CD4-positive, alpha-beta T cell treated with Interleukin-1 beta for 1 hour (primary cell): ENCODE results near the gene SMAP1.

Source experiments
- DNase-seq, 2 donors: peaks; one replicate each; pipeline ENCODE4 v3.0.0-alpha.2; 2020 to 2022

Gene SMAP1

GRCh38 chr6:70844301-70844700, 176.6 kb downstream of the SMAP1 start:
- DNase-seq = no peak

GRCh38 chr6:70846207-70846835, 178.6 kb downstream of the SMAP1 start:
- no peak for DNase-seq

GRCh38 chr6:70847106-70848084, 179.7 kb downstream of the SMAP1 start:
- no peak for DNase-seq

DNA sequence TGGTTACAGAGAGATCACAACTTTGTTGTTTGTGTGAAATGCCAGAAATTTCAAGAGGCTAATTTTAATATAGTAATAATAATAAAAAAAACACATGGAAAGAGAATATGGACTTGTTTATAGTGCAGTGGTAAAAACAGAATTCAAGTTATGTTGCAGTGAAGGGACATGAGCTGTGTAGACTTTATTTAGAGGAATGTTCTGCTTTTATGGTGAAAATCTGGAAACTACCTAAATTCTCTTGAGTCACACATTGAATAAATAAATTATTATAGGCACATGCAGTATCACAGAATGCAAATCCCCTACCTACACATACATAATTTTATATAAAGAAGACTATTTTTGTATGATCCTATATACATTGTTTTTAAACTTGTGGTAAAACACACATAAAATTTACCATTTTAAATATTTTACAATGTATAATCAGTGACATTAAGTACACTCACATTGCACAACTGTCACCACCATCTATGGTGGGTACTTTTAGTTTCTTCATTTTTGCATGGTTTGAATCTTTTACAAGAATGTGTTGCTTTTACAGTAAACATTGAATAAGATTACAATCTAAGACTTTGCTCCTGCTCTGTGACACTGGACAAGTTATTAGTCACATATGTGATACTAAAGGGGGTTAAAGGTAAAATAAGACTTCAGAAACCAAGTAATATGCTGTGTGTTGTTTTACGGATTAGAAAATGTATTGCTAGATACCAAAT, 181.8 kb downstream of the SMAP1 start:
- DNase-seq = no peak

DNA sequence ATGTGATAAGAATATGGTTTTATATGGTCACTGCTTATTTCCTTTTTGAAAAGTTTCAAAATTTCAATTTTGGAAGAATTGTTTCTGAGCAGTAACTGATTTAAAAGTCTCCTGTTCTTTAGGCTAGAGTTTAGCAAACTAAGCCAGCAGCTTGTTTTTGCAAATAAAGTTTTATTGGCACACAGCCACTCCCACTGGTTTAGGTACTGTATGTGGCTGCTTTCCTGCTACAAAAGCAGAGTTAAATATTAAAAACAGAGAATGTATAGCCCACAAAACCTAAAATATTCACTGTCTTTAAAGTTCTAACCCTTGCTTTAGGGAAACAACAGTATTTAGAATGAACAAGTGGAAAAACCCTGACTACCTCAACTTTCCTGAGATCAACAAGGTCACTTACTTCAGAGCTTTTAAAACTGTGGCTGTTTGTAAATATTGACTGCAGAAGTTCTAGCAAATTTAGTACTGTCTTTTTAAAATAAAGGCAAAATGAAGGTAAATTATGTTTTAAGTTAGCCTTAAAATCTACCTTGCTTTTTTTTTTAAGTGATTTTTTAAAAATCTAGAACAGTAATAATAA, 185.1 kb downstream of the SMAP1 start:
- no peak for DNase-seq

DNA sequence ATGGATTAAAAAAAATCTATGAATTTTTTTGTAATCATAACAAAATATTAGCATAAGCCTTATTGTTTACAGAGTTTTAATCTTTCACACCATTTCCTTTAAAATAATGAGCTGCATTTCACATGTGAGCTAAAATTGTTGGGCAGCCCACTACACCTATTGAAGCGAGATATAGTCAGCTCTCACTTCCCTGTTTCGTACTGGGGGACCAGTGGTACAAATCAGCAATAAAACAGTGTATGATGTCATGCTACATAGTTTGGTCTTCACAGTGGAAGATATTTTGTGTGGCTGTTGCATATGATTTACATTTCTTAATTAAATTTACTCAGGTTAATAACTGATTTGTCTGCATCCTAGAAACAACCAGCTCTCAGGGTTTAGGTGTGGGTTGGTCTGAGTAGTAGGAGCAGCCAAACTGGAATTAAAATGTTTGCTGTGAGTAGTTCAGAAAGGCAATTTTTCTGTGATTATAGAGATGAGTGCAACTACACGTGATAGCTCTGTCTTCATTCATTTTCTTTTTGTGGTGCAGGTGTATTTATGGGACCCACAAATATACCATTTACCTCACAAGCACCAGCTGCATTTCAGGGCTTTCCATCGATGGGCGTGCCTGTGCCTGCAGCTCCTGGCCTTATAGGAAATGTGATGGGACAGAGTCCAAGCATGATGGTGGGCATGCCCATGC, 189.8 kb downstream of the SMAP1 start:
- DNase-seq = no peak

DNA sequence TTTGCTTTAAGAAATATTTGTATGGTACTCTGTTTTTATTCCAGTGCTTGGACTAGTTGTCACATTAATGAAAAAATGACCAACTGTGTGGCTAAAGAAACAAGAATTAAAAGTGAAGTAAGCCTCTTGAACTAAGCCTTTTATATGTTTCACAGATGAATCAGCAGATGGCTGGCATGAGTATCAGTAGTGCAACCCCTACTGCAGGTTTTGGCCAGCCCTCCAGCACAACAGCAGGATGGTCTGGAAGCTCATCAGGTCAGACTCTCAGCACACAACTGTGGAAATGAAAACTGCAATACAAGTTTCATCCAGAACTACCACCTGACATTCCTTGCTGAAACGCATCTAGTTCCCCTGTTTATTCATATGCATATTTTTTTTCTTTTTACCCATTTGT, 192.4 kb downstream of the SMAP1 start:
- DNase-seq = no peak

GRCh38 chr6:70860920-70861319, 193.2 kb downstream of the SMAP1 start:
- DNase-seq = no peak

DNA sequence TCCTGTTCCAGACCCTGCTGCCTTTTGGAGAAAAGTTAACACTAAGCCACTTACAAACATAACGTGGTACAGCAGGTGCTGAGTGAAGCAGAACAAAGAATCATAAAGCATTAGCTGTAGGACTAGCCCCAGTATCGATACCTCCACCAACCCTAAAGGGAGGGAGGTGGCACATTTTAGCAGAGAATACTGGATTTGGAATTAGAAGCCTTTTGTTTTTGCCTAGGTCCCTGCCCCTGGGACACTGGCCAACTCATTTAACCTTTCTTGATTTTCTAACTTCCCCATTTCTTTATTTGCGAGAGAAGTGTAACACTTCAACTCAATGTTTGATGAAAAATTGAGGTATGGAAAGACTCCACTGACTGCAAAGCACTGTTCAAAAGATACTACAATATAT, 195.7 kb downstream of the SMAP1 start:
- no peak for DNase-seq

DNA sequence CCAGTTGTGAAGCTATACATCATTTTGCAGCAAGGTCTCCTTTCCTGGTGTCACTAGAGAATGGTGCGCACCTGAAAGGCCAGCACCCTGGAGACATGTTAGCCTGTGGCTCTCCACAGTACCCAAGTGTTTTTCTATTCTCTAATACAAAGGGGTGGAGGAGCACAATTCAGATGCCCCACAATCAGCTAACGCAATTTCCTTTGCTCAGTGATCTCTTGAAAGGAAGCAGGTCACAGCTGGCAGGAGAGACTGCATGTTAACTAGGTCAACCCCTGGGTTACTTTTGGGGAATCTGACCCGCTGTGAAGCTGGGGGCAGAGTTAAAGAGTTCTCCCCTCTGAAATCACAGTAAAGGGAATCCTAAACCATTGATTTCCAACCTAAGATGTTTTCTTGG, 196.7 kb downstream of the SMAP1 start:
- DNase-seq = no peak

DNA sequence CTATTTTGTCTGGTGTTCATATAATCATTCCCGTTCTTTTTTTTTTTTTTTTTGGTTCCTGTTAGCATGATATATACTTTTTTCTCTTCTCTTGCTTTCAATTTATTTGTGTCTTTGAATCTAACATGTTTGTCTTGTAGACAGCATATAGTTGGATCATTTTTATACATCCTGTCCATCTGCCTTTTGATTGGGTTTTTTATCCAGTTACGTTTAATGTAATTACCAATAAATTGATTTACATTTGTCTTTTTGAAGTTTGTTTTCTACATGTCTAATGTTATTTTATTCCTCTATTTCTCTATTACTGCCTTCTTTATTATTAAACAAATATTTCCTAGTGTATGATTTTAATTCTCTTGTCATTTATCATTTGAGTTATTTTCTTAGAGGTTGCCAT, 204.8 kb downstream of the SMAP1 start:
- DNase-seq = no peak

DNA sequence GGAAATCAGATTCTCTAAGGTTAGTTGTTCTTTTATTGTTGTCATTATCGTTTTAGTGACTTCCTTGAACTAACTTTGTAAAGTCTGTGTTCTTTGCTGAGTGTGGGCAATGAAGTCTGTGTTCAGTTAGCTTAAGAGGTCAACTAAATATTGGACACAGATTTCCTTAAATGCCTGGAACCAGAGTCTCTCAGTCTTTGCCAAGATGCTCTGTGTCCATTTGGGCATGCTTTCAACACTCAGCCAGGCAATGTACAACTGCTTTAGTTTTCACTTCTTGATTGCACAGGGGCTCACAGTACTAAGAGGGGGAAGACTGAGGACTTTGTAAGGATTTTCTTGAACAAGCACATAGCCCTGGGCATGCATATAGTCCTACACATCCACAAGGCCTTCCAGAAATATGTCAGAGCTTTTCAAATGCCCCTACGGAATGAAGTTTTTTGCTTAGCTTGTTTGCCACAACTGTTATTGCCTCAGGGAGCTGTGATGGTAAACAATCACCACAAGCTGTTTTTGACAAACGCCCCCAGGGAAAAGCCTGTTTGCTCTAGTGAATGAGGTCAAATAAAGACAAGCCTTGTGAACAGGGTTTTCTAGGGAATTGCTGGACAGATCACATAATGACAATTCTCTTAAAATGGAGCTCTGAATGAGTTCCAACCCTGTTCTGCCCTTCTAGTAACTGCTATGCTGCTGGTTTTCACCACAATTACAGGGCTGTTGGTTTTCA, 206.7 kb downstream of the SMAP1 start:
- no peak for DNase-seq

- no peak for DNase-seq
Measured at GRCh38 chr6:70879496-70879895, 211.8 kb downstream of the SMAP1 start.

- DNase-seq = peak; percentile 46 to 64
Measured at GRCh38 chr6:70884074-70884983, 216.6 kb downstream of the SMAP1 start.

DNA sequence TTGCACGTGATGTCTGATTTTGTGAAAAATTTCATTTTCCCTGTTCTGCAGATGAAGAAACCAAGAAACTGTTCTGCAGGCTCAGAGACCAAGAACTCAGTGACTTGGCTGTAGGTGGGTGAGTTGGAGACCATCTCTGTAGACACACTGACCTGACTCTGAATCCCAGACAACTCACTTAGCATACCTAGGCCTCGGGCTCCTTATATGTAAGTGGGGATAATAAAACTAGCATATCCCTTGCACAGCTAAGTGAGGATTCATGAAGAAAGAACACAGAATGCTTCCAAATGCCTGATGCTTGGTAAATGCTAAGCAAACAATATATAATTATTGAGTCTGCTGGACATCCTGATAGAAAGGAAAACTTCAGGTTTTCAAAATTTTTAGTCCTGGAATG, 218.4 kb downstream of the SMAP1 start:
- no peak for DNase-seq

GRCh38 chr6:70886661-70887060, 219.0 kb downstream of the SMAP1 start:
- DNase-seq = no peak

GRCh38 chr6:70889270-70889669, 221.6 kb downstream of the SMAP1 start:
- no peak for DNase-seq

DNA sequence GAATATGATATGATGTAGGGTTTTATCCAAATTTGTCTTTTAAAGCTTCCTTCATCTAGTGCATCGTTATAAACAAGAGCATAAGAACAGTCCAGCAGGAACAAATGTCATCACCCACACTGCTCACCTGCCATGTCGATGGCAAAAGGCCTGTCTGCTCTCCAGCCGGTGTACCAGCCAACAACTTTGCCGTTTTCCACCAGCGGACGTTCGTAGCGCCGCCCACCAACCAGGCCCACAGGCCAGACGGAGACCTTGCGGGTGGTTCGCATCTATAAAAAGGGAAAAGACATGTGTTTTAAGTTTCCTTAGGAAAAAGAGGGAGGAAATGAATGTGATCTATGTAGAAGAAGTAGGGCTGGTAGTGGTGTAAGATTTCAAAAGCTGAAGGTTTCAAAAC, 226.3 kb downstream of the SMAP1 start:
- no peak for DNase-seq

DNA sequence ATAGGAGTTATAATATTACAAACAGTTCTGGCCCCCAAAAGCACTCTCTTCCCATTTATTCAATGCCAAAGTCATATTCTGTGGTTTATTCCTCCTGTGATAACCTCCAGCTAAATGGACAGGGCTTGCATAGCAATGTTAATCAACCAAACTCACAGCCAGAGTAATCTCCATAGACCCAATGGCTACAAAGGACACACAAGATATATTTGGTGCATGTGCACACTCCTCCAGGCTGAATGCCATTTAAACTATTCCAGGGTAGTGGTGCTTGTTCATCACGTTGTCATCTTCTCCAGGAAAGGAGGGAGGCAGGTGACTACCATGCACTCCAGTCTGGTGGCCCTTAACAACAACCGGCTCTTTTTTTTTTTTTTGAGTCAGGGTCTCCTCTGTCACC, 232.4 kb downstream of the SMAP1 start:
- DNase-seq = no peak

DNA sequence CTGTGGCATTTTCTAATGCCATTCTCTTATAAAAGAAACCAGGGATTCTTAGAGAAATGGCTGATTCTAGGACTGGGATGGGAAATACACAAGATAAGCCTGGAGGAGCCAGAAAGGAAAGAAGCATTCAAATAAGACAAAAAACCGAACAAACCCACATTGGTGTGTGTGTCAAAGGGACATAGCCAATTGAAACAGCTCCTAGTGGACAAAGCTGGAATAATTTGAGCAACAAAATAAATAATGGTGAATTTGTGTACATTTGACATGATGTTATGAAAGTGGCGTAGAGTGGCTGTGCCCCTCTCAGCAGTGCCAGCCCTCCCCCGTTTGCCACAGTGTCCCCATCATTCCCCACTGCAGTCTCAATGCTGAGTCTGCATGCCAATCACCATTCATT, 233.6 kb downstream of the SMAP1 start:
- no peak for DNase-seq
